Mucosa of stomach (tissue), 1 donor: ENCODE results near the gene PKNOX1.
"Not testable (repeated sequence)": the region's sequence is repeated elsewhere in the genome, so short reads cannot be mapped to it uniquely, and the experiment has no call there.

Source experiments
- H3K27me3 ChIP-seq: one replicate; pipeline ENCODE4 v1.7.0; 2013; ENCODE audit warnings: mild to moderate bottlenecking, low read length; ENCODE audit not compliant: control insufficient read depth, insufficient read depth
- H3K36me3 ChIP-seq: one replicate; pipeline ENCODE4 v1.7.0; 2013; ENCODE audit warnings: low read length; ENCODE audit not compliant: control insufficient read depth, insufficient read depth
- H3K4me1 ChIP-seq: one replicate; pipeline ENCODE4 v1.7.0; 2013; ENCODE audit warnings: mild to moderate bottlenecking, low read length; ENCODE audit not compliant: control insufficient read depth, insufficient read depth
- H3K4me3 ChIP-seq: one replicate; pipeline ENCODE4 v1.7.0; 2013; ENCODE audit warnings: low read length
- H3K9ac ChIP-seq: one replicate; pipeline ENCODE4 v1.7.0; 2013; ENCODE audit warnings: mild to moderate bottlenecking, low read length, moderate library complexity
- H3K9me3 ChIP-seq: one replicate; pipeline ENCODE4 v1.7.0; 2013; ENCODE audit warnings: mild to moderate bottlenecking, low read length, moderate library complexity; ENCODE audit not compliant: control insufficient read depth
- donor health status: Pancreatic carcinoma.

The PKNOX1 gene

DNA sequence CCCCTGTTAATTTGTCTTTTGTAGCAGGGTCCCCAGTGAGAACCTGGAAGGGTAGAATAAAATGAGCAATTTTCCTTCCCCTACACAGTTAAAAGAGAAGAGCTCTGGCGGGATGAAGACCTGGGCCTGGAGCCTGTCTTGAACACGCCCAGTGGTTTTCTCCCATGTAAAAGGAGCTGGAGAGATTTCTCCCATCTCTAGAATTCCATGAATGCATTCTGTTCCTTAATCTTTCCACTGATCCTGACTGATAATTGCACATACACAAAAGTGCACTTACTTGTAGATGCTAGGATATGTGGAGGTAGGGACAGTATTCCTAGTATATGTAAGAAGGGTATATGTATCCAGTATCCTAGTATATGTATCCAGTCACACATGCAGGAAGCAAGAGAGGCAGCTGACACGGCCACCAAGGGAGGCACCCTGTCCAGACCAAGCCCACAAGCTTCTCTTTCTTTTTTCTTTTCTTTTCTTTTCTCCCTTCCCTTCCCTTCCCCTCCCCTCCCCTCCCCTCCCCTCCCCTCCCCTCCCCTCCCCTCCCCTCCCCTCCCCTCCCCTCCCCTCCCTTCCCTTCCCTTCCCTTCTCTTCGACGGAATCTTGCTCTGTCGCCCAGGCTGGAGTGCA is 11.9 kb upstream of the PKNOX1 start:
- H3K9ac ChIP-seq, result no peak overlapping the region

DNA sequence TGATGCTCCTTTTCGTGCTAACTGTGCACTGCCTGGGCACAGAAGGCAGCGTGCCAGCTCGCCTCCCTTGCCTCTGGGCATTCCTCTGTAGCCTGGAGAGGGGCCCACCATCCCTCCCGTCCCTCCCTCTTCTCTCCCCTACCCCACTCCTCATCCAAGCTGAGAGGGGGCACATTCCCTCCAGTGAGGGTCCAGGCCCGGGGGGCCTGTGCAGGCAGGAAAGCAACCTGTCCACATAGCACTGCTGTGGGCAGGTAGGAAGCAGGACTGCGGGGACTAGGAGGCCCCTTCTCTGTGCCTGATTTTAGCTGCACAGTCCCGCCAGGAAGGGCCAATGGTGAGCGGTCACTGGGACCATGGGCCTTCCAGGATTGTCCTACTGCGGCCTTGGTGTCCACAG is 10.3 kb upstream of the PKNOX1 start:
- Histone ChIP-seq H3K4me3 (no peak overlapping the region), H3K36me3 (no peaks in the 10 kb centered on the region), H3K27me3 (no peaks in the 10 kb centered on the region), H3K4me1 (no peaks in the 10 kb centered on the region), H3K9me3 (no peaks in the 10 kb centered on the region), H3K9ac (no peak overlapping the region)

More for the DNA sequence above, 11.9 kb upstream of the PKNOX1 start:
- no peaks in the 10 kb centered on the region for H3K36me3 ChIP-seq
- H3K4me1 ChIP-seq, result no peaks in the 10 kb centered on the region
- H3K4me3 ChIP-seq, result no peak overlapping the region
- no peaks in the 10 kb centered on the region for H3K9me3 ChIP-seq
- H3K27me3 ChIP-seq, result no peaks in the 10 kb centered on the region

DNA sequence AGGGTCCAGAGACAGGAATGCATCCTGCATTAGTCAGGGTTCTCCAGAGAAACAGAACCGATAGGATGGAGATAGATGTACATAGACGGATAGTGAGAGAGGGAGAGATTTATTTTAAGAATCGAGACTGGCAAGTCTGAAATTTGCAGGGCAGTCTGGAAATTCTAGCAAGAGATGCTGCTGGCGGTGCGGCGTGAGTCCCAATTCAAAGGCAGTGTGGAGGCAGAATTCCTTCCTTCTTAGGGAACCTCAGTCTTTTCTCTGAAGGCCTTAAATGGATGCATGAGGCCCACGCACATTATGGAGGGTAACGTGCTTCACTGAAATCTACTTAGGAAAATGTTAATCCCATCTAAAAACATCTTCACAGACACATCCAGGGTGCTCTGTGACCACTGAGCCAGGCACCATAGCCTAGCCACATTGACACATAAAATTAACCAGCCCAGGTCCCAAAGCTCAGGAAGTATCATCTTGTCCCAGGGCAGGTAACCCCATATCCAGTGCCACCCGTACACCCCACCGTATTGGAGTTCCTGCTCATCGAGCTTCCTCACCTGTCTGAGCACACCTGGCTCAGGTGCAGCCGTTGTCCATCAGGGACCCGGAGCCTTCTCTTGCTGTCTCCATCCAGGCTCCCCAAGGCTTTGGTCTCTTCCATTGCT is 9.7 kb upstream of the PKNOX1 start:
- H3K9ac ChIP-seq, result no peak overlapping the region
- no peaks in the 10 kb centered on the region for H3K9me3 ChIP-seq
- H3K4me3 ChIP-seq, result no peak overlapping the region
- no peaks in the 10 kb centered on the region for H3K4me1 ChIP-seq
- H3K36me3 ChIP-seq, result no peaks in the 10 kb centered on the region
- no peaks in the 10 kb centered on the region for H3K27me3 ChIP-seq

DNA sequence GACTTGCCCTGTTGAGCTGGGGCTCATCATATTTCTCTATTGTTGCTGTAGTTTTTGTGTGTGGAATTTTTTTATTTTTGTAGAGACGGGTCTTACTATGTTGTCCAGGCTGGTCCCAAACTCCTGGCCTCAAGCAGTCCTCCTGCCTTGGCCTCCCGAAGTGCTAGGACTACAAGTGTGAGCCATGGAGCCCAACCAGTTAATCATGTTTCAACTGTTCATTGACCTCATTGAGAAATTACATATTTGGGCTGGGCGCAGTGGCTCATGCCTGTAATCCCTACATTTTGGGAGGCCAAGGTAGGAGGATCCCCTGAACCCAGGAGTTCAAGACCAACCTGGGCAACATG is 9.2 kb upstream of the PKNOX1 start:
- H3K9ac ChIP-seq, result no peak overlapping the region
- no peaks in the 10 kb centered on the region for H3K4me1 ChIP-seq
- no peak overlapping the region for H3K4me3 ChIP-seq
- H3K9me3 ChIP-seq, result no peaks in the 10 kb centered on the region
- no peaks in the 10 kb centered on the region for H3K27me3 ChIP-seq
- H3K36me3 ChIP-seq, result no peaks in the 10 kb centered on the region

DNA sequence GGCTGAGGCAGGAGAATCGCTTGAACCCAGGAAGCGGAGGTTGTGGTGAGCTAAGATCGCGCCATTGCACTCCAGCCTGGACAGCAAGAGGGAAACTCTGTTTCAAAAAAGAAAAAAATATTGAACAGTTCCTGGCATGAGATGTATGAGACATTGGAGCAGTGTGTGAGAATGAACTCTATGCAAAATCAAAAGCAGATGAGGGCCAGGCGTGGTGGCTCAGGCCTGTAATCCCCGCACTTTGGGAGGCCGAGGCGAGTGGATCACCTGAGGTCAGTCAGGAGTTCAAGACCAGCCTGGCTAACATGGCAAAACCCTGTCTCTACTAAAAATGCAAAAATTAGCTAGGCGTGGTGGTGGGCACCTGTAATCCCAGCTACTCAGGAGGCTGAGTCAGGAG is 6.7 kb upstream of the PKNOX1 start:
- not testable (repeated sequence) for H3K4me3 ChIP-seq, H3K9ac ChIP-seq, H3K36me3 ChIP-seq, H3K27me3 ChIP-seq, H3K9me3 ChIP-seq
- peaks cover 17% of the 10 kb centered on the region for H3K4me1 ChIP-seq

DNA sequence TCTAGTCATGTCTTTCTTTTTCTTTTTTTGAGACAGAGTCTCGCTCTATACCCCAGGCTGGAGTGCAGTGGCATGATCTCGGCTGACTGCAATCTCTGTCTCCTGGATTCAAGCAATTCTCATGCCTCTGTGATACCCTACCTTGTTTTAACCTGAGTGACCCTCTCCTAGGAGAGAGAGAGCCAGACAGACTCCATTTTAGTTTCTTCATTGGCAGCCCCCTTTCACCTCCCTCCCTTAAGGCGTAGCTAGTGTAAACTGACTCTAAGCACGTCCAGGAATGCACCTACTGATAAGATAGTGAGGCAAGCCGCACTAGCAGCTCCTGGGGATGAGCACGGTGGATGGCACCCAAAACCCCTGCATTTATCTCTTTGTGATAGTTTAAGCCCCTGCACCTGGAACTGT is 5.2 kb upstream of the PKNOX1 start:
- Histone ChIP-seq H3K9me3 (no peaks in the 10 kb centered on the region), H3K27me3 (no peaks in the 10 kb centered on the region), H3K9ac (no peak overlapping the region), H3K4me3 (no peak overlapping the region), H3K4me1 (peaks cover 30% of the 10 kb centered on the region), H3K36me3 (no peaks in the 10 kb centered on the region)

DNA sequence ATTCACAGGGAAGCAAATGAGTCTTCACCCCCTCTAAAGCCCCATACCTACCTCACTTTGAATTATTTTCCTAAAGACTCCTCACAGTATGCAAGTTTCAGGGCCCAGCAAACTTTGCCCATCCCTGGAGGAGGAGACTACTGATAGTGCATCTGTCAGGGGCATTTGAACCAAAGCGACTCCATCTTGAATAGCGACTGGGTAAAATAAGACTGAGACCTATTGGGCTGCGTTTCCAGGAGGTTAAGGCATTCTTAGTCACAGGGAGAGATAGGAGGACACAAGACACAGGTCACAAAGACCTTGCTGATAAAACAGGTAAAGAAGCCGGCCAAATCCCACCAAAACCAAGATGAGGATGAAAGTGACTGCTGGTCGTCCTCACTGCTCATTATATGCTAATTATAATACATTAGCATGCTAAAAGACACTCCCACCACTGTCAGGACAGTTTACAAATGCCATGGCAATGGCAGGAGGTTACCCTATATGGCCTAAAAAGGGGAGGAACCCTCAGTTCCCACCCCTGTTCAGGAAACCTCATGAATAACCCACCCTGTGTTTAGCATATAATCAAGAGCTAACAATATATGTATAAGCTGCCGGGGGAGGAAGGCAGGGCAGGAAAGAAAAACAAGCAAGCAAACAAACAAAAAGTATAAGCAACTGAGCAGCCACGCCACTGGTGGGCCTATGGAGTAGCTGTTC is 3.3 kb upstream of the PKNOX1 start:
- Histone ChIP-seq H3K9me3 (no peaks in the 10 kb centered on the region), H3K4me3 (no peak overlapping the region), H3K27me3 (no peaks in the 10 kb centered on the region), H3K36me3 (no peaks in the 10 kb centered on the region), H3K4me1 (peaks cover 30% of the 10 kb centered on the region), H3K9ac (no peak overlapping the region)

DNA sequence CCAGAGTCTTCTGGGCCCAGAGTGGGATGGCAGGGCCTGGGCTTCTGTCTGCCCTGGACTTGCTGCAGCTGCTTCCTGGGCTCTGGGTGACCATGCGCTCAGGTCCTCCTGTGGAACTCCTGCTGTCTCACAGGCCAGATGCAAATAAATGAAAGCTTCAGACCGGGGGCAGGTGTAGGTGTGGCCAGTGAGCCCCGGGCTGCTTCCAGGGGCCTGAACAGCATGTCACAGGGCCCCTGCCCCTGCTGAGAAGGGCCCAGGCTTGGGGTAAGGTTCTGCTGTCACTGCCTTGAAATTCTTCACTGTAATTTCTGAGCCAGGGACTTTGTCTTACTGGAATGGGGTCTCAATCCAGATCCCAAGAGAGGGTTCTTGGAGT is 2.5 kb upstream of the PKNOX1 start:
- Histone ChIP-seq H3K27me3 (no peaks in the 10 kb centered on the region), H3K36me3 (no peaks in the 10 kb centered on the region), H3K9me3 (no peaks in the 10 kb centered on the region), H3K4me1 (peaks cover 30% of the 10 kb centered on the region), H3K9ac (peak overlapping the region; percentile 36), H3K4me3 (no peak overlapping the region)

DNA sequence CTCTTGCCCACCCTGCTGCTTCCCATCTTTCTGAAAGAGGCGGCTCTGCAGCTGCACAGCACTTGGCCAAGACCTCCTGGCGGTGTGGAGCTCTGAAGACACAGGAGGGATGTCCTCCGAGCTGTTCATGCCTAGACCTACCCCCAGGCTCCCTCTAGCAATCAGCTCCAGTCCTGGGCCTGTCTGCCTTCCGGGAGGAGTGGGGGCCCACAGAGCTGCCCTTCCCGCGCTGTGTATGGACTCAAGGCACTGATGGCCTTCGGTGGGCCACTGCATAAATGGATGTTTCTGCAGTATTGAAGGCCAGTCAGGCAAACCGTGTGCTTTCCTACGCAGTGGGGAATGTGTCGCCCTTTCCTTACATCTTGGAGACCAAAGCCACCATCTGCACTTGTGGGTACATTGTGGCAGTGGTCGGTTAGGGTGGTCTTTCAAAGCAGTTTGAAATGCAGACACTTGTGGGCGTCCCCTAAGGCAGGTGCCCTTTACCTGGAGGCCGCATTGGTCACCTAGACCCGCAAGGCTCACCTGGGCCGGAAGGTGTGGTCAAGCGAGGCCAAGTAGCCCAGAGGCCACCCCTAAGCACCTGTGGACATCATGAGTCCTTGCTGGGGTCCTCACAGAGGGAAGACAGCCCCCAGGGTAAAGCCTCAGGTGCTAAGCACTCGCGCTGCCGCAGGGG is 912 bp upstream of the PKNOX1 start:
- H3K9me3 ChIP-seq, result no peaks in the 10 kb centered on the region
- H3K27me3 ChIP-seq, result no peaks in the 10 kb centered on the region
- H3K36me3 ChIP-seq, result no peaks in the 10 kb centered on the region
- H3K4me3 ChIP-seq, result peak overlapping the region; percentile 45
- H3K9ac ChIP-seq, result peak overlapping the region; percentile 81
- peaks cover 30% of the 10 kb centered on the region for H3K4me1 ChIP-seq

DNA sequence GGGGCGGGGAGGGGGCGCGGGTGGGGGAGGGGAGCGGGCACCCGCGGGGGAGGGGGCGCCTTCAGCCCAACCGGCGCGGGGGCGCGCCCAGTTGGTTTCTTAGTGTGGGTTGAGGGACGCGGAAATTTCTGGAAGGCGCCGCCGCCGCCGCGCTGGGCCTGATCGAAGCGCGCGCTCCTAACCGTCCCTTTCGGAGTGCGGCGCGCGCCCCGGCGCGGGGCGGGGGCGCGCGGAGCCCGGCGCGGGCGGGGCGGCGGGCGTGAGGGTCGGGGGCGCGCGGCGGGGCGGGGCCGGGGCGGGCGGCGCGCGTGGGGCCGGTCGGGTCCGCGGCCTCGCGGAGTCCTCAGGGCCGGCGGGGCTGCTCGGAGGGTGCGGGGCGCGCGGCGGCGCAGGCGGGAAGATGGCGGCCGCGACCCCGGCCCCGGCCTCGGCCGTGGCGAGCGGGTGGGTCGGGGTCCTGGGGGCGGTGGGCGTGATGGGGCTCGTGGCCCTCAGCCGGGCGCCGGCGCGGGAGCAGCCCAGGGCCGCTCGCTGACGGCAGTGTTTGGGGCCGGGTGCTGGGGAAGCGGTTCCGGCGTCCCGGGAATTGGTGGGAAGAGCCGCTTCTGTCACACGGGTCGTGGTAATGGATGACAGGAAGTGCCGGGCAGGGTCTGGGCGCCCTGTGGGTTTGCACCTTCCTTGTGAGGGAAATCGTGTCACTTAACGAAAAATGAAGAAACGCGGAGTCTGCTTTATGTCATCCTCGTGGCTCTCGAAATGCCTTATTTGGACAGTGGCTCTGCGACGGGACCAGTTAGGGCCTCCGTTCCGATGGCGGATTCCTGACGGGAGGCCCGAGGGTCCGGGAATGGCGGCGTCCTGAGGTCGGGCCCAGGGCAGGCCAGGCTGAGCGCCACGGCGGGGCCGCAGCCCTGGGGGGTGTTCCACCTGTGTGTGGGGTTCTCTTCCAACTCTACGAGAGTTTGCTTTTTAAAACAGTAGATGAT is 764 bp downstream of the PKNOX1 start:
- Histone ChIP-seq H3K9ac (peak overlapping the region; percentile 84), H3K4me3 (peak overlapping the region; percentile 27), H3K36me3 (no peaks in the 10 kb centered on the region), H3K9me3 (no peaks in the 10 kb centered on the region), H3K27me3 (no peaks in the 10 kb centered on the region), H3K4me1 (peaks cover 30% of the 10 kb centered on the region)

DNA sequence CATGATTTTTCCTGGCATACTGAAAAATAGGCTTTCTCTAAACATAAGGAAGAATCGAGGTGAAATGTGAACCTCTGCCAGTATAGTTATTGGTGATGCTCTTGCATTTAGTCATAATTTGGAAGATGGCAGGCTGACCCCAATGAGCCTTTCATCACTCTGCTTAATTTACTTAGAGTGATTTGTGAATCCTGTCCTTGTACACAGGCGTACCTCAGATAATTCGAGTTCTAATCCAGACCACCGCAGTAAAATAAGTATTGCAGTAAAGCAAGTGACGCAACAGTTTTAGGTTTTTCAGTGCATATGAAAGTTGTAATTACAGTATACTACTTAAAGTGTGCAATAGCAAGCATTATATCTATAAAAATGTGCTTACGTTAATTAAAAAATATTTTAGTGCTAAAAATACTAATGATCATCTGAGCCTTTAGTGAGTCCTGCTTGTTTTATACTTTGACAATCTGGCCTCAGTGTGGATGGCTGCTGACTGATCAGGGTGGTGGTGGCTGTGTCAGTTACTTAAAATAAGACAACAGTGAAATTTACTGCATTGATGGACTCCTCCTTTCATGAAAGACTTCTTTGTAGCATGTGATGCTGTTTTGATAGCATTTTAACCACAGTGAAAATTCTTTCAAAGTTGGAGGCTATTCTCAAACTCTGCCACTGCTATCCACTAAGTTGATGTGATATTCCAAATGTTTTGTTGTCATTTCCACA is 1.7 kb downstream of the PKNOX1 start:
- Histone ChIP-seq H3K27me3 (no peaks in the 10 kb centered on the region), H3K36me3 (no peaks in the 10 kb centered on the region), H3K9ac (peak overlapping the region; percentile 84), H3K9me3 (no peaks in the 10 kb centered on the region), H3K4me3 (peak overlapping the region; percentile 27), H3K4me1 (peaks cover 31% of the 10 kb centered on the region)
